Activated CD8-positive, alpha-beta memory T cell treated with anti-CD3 and anti-CD28 coated beads, Interleukin-2, amount 50 U/mL, for 24 hours (primary cell): ENCODE results near the gene NPTXR.

Source experiments
- DNase-seq: peaks from one replicate; pipeline ENCODE4 v3.0.0-alpha.2; 2020; ENCODE audit errors: extremely low read depth

NPTXR gene

GRCh38 chr22:38796262-38796957 lies 47.4 kb downstream of the NPTXR start:
- no peak for DNase-seq

- no peak for DNase-seq
Observed at GRCh38 chr22:38795569-38795968, 48.3 kb downstream of the NPTXR start.

- DNase-seq, result peak; percentile 81
Observed at GRCh38 chr22:38793721-38794466, 49.9 kb downstream of the NPTXR start, which contains the start of gene DNAL4. Gene DNAL4, minus strand, starts transcription at chr22:38794143. Its CDS starts 11,412 bp downstream, at chr22:38782731.

GRCh38 chr22:38793317-38793716 lies 50.5 kb downstream of the NPTXR start:
- no peak for DNase-seq

- DNase-seq, result no peak
Observed at GRCh38 chr22:38792833-38793232, 51.0 kb downstream of the NPTXR start.

- no peak for DNase-seq
Observed at GRCh38 chr22:38789606-38790005, 54.2 kb downstream of the NPTXR start.

- no peak for DNase-seq
Observed at GRCh38 chr22:38788846-38789245, 55.0 kb downstream of the NPTXR start.

GRCh38 chr22:38788021-38788816 lies 55.6 kb downstream of the NPTXR start:
- DNase-seq, result no peak

GRCh38 chr22:38786631-38787030 lies 57.2 kb downstream of the NPTXR start:
- no peak for DNase-seq

GRCh38 chr22:38784856-38785255 lies 59.0 kb downstream of the NPTXR start:
- no peak for DNase-seq

- DNase-seq, result no peak
Observed at GRCh38 chr22:38784035-38784434, 59.8 kb downstream of the NPTXR start.

GRCh38 chr22:38783095-38783615 lies 60.7 kb downstream of the NPTXR start:
- DNase-seq, result no peak

- no peak for DNase-seq
Observed at GRCh38 chr22:38782402-38783094, 61.3 kb downstream of the NPTXR start.

GRCh38 chr22:38781033-38781432 lies 62.8 kb downstream of the NPTXR start:
- DNase-seq, result no peak

- DNase-seq, result no peak
Observed at GRCh38 chr22:38777087-38777671, 66.6 kb downstream of the NPTXR start.

- no peak for DNase-seq
Observed at GRCh38 chr22:38776086-38776485, 67.7 kb downstream of the NPTXR start.

- DNase-seq, result no peak
Observed at GRCh38 chr22:38775656-38776055, 68.2 kb downstream of the NPTXR start.

GRCh38 chr22:38774496-38775166 lies 69.2 kb downstream of the NPTXR start:
- no peak for DNase-seq

- no peak for DNase-seq
Observed at GRCh38 chr22:38773363-38773946, 70.4 kb downstream of the NPTXR start.

- DNase-seq, result no peak
Observed at GRCh38 chr22:38772623-38772873, 71.3 kb downstream of the NPTXR start.
